MM.1S (cell line): Measurements from ENCODE around the gene GULP1.

ENCODE experiments used
- DNase-seq: peaks from one replicate; pipeline ENCODE4 v3.0.0-alpha.2; 2015
- H2AFZ ChIP-seq: fragments of 300-600 bp; sonication (generic); 2 replicates; pipeline ENCODE4 v1.6.0; 2016; ENCODE audit warnings: antibody characterized with exemption, low read length
- H3F3A ChIP-seq: fragments of 300-600 bp; sonication (generic); 2 replicates; pipeline ENCODE4 v1.6.1; 2016; ENCODE audit warnings: mild to moderate bottlenecking, antibody characterized with exemption, low read length, moderate library complexity, mixed read lengths; ENCODE audit not compliant: insufficient read depth
- H3K27ac ChIP-seq: fragments of 300-600 bp; sonication (generic); 2 replicates; pipeline ENCODE4 v1.5.1; 2016; ENCODE audit warnings: mild to moderate bottlenecking, low read length
- H3K27me3 ChIP-seq: fragments of 300-600 bp; sonication (generic); replicated peaks from 2 replicates; pipeline ENCODE4 v1.6.0; 2016; ENCODE audit warnings: low read length; ENCODE audit not compliant: insufficient read depth
- H3K36me3 ChIP-seq: fragments of 300-600 bp; sonication (generic); replicated peaks from 2 replicates; pipeline ENCODE4 v1.6.1; 2016; ENCODE audit warnings: mild to moderate bottlenecking, low read length, mixed read lengths; ENCODE audit not compliant: insufficient read depth
- H3K4me1 ChIP-seq: fragments of 300-600 bp; sonication (generic); 2 replicates; pipeline ENCODE4 v1.6.1; 2016; ENCODE audit warnings: low read length, mixed read lengths
- H3K4me2 ChIP-seq: fragments of 300-600 bp; sonication (generic); 2 replicates; pipeline ENCODE4 v1.6.0; 2016; ENCODE audit warnings: low read depth, low read length
- H3K4me3 ChIP-seq: fragments of 300-600 bp; sonication (generic); 2 replicates; pipeline ENCODE4 v1.5.1; 2016; ENCODE audit warnings: low read length, mixed read lengths
- H3K79me2 ChIP-seq: fragments of 300-600 bp; sonication (generic); 2 replicates; pipeline ENCODE4 v1.6.1; 2016; ENCODE audit warnings: mixed run types, low read length, mixed read lengths
- H3K9ac ChIP-seq: fragments of 300-600 bp; sonication (generic); 2 replicates; pipeline ENCODE4 v1.6.1; 2016; ENCODE audit warnings: low read length, mixed read lengths
- H3K9me2 ChIP-seq: fragments of 300-600 bp; sonication (generic); replicated peaks from 2 replicates; pipeline ENCODE4 v1.6.1; 2016; ENCODE audit warnings: mild to moderate bottlenecking, low read length, mixed read lengths; ENCODE audit not compliant: insufficient read depth
- H3K9me3 ChIP-seq: fragments of 300-600 bp; sonication (generic); replicated peaks from 2 replicates; pipeline ENCODE4 v1.6.1; 2016; ENCODE audit warnings: mild to moderate bottlenecking, low read length, mixed read lengths; ENCODE audit not compliant: insufficient read depth
- H4K20me1 ChIP-seq: fragments of 300-600 bp; sonication (generic); 2 replicates; pipeline ENCODE4 v1.6.1; 2016; ENCODE audit warnings: mild to moderate bottlenecking, low read length, moderate library complexity, mixed read lengths; ENCODE audit not compliant: insufficient read depth
- EZH2 ChIP-seq: fragments of 300-600 bp; sonication (generic); optimal IDR thresholded peaks from 2 replicates; pipeline ENCODE3; 2017; ENCODE audit warnings: low read depth, mild to moderate bottlenecking, antibody characterized with exemption, low read length, mixed read lengths
- EZH2phosphoT487 ChIP-seq: fragments of 300-600 bp; sonication (generic); IDR thresholded peaks from 2 replicates; pipeline ENCODE4 v1.6.1; 2018; ENCODE audit warnings: antibody characterized with exemption, low read length
- TF ChIP-seq, protein P1 (sequence below): fragments of 300-600 bp; sonication (generic); IDR thresholded peaks from 2 replicates; pipeline ENCODE4 v1.5.1; 2016; ENCODE audit warnings: antibody characterized with exemption, low read length, mixed read lengths

GULP1 gene

DNA sequence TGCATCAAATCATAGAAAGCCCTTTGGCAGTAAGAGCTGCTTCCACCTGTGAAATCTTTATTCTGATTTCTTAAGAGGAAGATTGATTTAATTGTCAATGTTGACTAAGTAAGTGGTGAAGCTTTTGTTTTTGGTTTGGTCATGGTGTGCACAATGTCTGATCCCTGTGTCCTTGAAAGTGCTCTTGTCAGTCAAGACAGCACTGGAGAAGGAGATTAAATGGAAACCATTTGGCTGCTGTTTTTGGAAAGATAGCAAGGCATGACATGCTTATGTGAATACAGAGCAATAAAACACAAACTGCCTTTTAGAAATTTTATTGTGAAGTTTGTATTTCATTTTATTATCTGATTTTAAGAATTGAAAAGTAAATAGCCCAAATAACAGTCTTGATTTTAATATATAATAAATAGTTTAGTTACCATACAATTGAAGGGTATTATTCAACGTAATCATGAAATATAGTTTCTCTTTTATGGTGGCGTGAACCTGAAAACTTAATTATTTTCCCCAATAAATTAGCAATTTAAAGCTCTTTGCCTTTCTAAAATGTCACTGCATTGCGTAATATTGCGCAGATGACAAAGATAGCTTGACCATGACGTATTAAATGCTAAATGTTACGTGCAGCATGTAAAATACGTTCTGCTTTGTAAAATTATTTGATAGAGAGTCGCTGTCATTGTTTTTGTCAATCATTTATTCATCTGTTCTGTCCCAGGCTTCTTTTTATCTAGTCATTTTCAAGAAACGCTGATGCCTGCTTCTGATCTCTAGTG lies 69.0 kb downstream of the GULP1 start:
- H3K79me2 ChIP-seq = no peaks in the 10 kb centered on the region
- no peak overlapping the region for H3K4me3 ChIP-seq
- no peaks in the 10 kb centered on the region for H3K36me3 ChIP-seq
- H2AFZ ChIP-seq = no peak overlapping the region
- H3K27me3 ChIP-seq = no peaks in the 10 kb centered on the region
- no peak overlapping the region for H3K27ac ChIP-seq
- H3K9me3 ChIP-seq = no peaks in the 10 kb centered on the region
- no peak for DNase-seq
- TF ChIP-seq, protein P1, sequence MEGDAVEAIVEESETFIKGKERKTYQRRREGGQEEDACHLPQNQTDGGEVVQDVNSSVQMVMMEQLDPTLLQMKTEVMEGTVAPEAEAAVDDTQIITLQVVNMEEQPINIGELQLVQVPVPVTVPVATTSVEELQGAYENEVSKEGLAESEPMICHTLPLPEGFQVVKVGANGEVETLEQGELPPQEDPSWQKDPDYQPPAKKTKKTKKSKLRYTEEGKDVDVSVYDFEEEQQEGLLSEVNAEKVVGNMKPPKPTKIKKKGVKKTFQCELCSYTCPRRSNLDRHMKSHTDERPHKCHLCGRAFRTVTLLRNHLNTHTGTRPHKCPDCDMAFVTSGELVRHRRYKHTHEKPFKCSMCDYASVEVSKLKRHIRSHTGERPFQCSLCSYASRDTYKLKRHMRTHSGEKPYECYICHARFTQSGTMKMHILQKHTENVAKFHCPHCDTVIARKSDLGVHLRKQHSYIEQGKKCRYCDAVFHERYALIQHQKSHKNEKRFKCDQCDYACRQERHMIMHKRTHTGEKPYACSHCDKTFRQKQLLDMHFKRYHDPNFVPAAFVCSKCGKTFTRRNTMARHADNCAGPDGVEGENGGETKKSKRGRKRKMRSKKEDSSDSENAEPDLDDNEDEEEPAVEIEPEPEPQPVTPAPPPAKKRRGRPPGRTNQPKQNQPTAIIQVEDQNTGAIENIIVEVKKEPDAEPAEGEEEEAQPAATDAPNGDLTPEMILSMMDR = no peak
- no peaks in the 10 kb centered on the region for H4K20me1 ChIP-seq
- H3K9ac ChIP-seq = no peak overlapping the region
- no peaks in the 10 kb centered on the region for H3K9me2 ChIP-seq
- no peaks in the 10 kb centered on the region for H3K4me1 ChIP-seq
- H3F3A ChIP-seq = no peaks in the 10 kb centered on the region
- no peak overlapping the region for H3K4me2 ChIP-seq

DNA sequence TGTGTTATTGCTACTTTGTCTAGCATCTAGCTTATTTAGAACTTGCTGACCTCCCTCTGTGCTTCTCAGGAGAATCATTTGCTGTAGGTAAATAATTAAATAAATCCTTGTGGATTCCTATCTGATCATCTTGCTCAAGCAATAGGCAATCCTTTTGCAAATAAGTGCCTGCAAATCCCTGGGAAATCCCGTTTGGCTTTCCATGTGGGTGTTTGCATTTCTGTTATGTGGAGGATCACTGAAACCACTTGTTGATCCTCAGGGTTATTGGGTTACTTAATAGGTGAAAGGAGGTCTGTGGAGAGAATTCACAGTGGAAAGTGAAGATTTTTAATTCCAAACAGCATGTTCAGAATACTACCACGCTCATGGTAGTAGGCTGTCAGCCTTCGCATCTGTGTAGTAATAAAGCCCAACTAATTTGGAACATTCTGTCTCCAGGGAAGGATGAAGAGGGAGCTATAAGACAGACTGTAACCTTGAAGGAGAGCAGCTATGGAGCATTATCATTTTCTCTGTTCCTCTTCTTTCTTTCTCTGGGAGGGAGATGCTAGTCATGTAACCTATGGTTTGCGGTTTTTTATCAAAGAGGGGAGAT lies 72.5 kb downstream of the GULP1 start:
- Histone ChIP-seq H3K27ac (no peak overlapping the region), H3K4me2 (no peak overlapping the region), H4K20me1 (no peaks in the 10 kb centered on the region), H3K4me1 (peaks cover 14% of the 10 kb centered on the region), H2AFZ (no peak overlapping the region), H3K27me3 (no peaks in the 10 kb centered on the region), H3K4me3 (no peak overlapping the region), H3K36me3 (no peaks in the 10 kb centered on the region), H3K9me2 (no peaks in the 10 kb centered on the region), H3K79me2 (no peaks in the 10 kb centered on the region), H3K9me3 (no peaks in the 10 kb centered on the region), H3F3A (no peaks in the 10 kb centered on the region), H3K9ac (no peak overlapping the region)
- no peak for DNase-seq
- TF ChIP-seq EZH2phosphoT487 (no peak), EZH2 (no peak)
- TF ChIP-seq, protein P1 = no peak

DNA sequence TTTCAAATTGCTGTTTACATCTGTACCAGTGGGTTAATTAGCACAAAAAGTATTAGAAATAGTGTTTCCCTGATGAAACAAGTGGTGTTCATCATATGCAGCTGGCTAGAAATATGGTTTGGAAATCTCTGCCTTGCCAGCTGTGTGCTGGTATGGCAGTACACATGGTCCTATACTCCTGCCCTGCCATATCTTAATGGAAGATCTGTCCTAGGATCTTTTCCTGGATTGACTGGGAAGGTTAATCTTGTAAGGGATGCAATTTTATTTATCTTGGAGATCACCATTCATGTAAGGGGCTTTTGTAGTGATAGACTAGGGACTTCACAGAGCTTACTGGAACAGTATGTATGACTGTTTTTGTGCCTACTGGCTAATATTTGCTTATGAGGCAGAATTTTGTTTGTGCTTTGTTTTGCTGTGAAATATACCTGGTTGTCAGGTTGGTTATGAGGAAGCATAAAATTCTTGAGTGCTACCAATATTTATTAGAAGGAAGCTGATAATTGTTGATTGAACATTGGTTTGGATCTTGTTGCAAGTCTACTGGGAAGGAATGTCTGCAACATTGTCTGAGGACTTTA lies 73.5 kb downstream of the GULP1 start:
- no peak overlapping the region for H2AFZ ChIP-seq
- H3K4me2 ChIP-seq = no peak overlapping the region
- no peak overlapping the region for H3K4me3 ChIP-seq
- H3F3A ChIP-seq = no peaks in the 10 kb centered on the region
- no peaks in the 10 kb centered on the region for H3K9me2 ChIP-seq
- H3K79me2 ChIP-seq = no peaks in the 10 kb centered on the region
- H4K20me1 ChIP-seq = no peaks in the 10 kb centered on the region
- H3K9me3 ChIP-seq = no peaks in the 10 kb centered on the region
- H3K27ac ChIP-seq = no peak overlapping the region
- H3K4me1 ChIP-seq = peaks cover 14% of the 10 kb centered on the region
- DNase-seq = no peak
- H3K27me3 ChIP-seq = no peaks in the 10 kb centered on the region
- no peak overlapping the region for H3K9ac ChIP-seq
- TF ChIP-seq EZH2phosphoT487 (no peak), EZH2 (no peak)
- TF ChIP-seq, protein P1 = no peak
- H3K36me3 ChIP-seq = no peaks in the 10 kb centered on the region
